Skeletal muscle tissue (tissue), 4 donors: ENCODE measurements around the gene GP2. TPM values are rescaled to one million over a fixed set of nuclear protein-coding genes. Genes with fewer than 3 reads are reported as not detected.

ENCODE experiments used
- H3K27ac ChIP-seq: one replicate; pipeline ENCODE4 v1.7.0; 2013; ENCODE audit warnings: mild to moderate bottlenecking, low read depth, low read length, inconsistent platforms
- H3K27me3 ChIP-seq, 3 donors: one replicate each; pipeline ENCODE4 v1.7.0; 2013; ENCODE audit warnings: low read length in 3 of 3; ENCODE audit not compliant: control insufficient read depth in 3 of 3, insufficient read depth in 3 of 3
- H3K36me3 ChIP-seq, 3 donors: one replicate each; pipeline ENCODE4 v1.7.0; 2013; ENCODE audit warnings: low read length in 3 of 3; ENCODE audit not compliant: control insufficient read depth in 3 of 3, insufficient read depth in 3 of 3
- H3K4me1 ChIP-seq, 3 donors: one replicate each; pipeline ENCODE4 v1.7.0; 2013; ENCODE audit warnings: low read length in 3 of 3, mild to moderate bottlenecking in 3 of 3; ENCODE audit not compliant: control insufficient read depth in 3 of 3, insufficient read depth in 3 of 3
- H3K4me3 ChIP-seq, 3 donors: one replicate each; pipeline ENCODE4 v1.7.0; 2013; ENCODE audit warnings: low read length in 3 of 3
- H3K9ac ChIP-seq, 3 donors: one replicate each; pipeline ENCODE4 v1.7.0; 2013; ENCODE audit warnings: low read length in 3 of 3, mild to moderate bottlenecking in 3 of 3, moderate library complexity in 2 of 3, low read depth in 1 of 3
- H3K9me3 ChIP-seq, 3 donors: one replicate each; pipeline ENCODE4 v1.7.0; 2013; ENCODE audit warnings: low read length in 3 of 3; ENCODE audit not compliant: control insufficient read depth in 3 of 3
- total RNA-seq: library from RNA; depleted of rRNA; stranded (reverse); fragments of >200 nt; gene quantifications from one replicate; pipeline ENCODE4 v1.2.3, GENCODE V29; 2014
- donor health status: Osteomylitis.

GP2 gene
- total RNA-seq, 1 donor from 2014 or later: not detected

GRCh38 chr16:20262248-20262647 lies 65.1 kb downstream of the GP2 start:
- no peak overlapping the region for H3K27ac ChIP-seq
- H3K9me3 ChIP-seq: peaks cover 0 to 2% (median 0%) of the 10 kb centered on the region in 3 donors
- no peaks in the 10 kb centered on the region for H3K36me3 ChIP-seq
- no peak overlapping the region for H3K9ac ChIP-seq
- H3K4me3 ChIP-seq: no peak overlapping the region
- peaks cover 0 to 2% (median 0%) of the 10 kb centered on the region in 3 donors for H3K27me3 ChIP-seq
- H3K4me1 ChIP-seq: no peaks in the 10 kb centered on the region

- Histone ChIP-seq H3K4me1 (no peaks in the 10 kb centered on the region), H3K9ac (no peak overlapping the region), H3K4me3 (no peak overlapping the region), H3K9me3 (peaks cover 0 to 2% (median 0%) of the 10 kb centered on the region in 3 donors), H3K27ac (no peak overlapping the region), H3K27me3 (no peaks in the 10 kb centered on the region), H3K36me3 (no peaks in the 10 kb centered on the region)
These were observed 66.9 kb downstream of the GP2 start for GRCh38 chr16:20260215-20261009.

Other genes starting within 250 kb of the GP2 start
- gene UMOD, start 25.2 kb upstream of the GP2 start, total RNA-seq: not detected
- not detected for gene PDILT, start 77.2 kb upstream of the GP2 start, total RNA-seq
- 0.52 TPM for gene ACSM5, start 82.0 kb upstream of the GP2 start, total RNA-seq
- not detected for gene ACSM2A, start 124.0 kb upstream of the GP2 start, total RNA-seq
- gene ACSM2B, start 248.9 kb upstream of the GP2 start, total RNA-seq: 0.52 TPM